Measurements from ENCODE around the gene TMOD1.

Gene TMOD1

DNA sequence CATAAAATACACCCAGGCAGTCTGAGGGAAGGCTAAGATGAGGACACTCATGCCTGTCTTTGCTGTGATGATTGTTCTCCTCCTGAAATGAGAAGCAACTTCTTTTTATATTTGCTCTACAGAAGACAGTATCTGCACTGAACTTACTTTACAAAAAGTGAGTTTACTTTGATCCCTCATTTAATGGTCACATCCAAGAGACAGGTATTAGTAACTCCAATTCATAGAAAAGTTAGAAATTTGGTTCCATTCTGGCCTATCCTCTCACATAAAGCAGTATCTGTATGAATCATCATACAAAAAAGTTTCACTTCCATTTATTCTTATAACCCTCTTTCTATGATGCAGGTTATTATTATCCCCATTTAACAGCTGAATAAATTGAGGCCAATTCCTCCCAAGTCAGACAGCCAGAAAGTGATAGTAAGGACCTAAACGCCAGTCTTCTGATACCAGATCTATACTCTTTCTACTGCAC is 116.5 kb downstream of the TMOD1 start:
- TF ChIP-seq, protein P1, sequence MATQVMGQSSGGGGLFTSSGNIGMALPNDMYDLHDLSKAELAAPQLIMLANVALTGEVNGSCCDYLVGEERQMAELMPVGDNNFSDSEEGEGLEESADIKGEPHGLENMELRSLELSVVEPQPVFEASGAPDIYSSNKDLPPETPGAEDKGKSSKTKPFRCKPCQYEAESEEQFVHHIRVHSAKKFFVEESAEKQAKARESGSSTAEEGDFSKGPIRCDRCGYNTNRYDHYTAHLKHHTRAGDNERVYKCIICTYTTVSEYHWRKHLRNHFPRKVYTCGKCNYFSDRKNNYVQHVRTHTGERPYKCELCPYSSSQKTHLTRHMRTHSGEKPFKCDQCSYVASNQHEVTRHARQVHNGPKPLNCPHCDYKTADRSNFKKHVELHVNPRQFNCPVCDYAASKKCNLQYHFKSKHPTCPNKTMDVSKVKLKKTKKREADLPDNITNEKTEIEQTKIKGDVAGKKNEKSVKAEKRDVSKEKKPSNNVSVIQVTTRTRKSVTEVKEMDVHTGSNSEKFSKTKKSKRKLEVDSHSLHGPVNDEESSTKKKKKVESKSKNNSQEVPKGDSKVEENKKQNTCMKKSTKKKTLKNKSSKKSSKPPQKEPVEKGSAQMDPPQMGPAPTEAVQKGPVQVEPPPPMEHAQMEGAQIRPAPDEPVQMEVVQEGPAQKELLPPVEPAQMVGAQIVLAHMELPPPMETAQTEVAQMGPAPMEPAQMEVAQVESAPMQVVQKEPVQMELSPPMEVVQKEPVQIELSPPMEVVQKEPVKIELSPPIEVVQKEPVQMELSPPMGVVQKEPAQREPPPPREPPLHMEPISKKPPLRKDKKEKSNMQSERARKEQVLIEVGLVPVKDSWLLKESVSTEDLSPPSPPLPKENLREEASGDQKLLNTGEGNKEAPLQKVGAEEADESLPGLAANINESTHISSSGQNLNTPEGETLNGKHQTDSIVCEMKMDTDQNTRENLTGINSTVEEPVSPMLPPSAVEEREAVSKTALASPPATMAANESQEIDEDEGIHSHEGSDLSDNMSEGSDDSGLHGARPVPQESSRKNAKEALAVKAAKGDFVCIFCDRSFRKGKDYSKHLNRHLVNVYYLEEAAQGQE (IDR thresholded peaks at IDR 0.05; ENCODE audit: insufficient read depth in 1 of 2, low read depth in 2 of 2, low read length in 2 of 2): no peak
- TF ChIP-seq TAF1 (IDR thresholded peaks at IDR 0.05; ENCODE audit: borderline replicate concordance, insufficient read depth, low read length) (no peak), POLR2AphosphoS5 (IDR thresholded peaks at IDR 0.05; ENCODE audit: low read depth, low read length) (no peak), SIN3A (IDR thresholded peaks at IDR 0.05; ENCODE audit: borderline replicate concordance, insufficient read depth, low read length) (no peak), FOXP2 (optimal IDR thresholded peaks at IDR 0.05; ENCODE audit: borderline replicate concordance, extremely low read depth, extremely low read length, insufficient read depth) (no peak)

DNA sequence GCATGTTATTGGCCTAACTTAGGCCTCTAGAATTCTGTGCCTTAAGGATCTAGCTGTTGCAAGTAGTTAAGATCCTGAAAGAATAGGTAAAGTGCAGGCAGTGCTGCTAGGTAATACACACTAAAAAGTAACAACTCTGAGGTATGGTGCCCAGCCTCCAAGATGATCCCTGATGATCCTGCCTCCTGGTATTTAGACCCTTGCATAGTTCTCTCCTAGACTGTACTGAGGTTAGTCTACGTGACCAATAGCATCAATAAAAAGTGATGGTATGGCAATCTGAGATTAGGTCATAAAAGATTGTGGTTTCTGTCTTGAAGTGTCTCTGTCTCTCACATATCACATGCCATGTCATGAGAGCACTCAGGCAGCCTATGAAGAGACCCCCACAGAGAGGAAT is 122.5 kb downstream of the TMOD1 start:
- TF ChIP-seq, protein P1 (IDR thresholded peaks at IDR 0.05; ENCODE audit: insufficient read depth in 1 of 2, low read depth in 2 of 2, low read length in 2 of 2): no peak
- TF ChIP-seq SIN3A (IDR thresholded peaks at IDR 0.05; ENCODE audit: borderline replicate concordance, insufficient read depth, low read length): no peak
- no peak for TF ChIP-seq POLR2AphosphoS5 (IDR thresholded peaks at IDR 0.05; ENCODE audit: low read depth, low read length)
- no peak for TF ChIP-seq TAF1 (IDR thresholded peaks at IDR 0.05; ENCODE audit: borderline replicate concordance, insufficient read depth, low read length)
- TF ChIP-seq FOXP2 (optimal IDR thresholded peaks at IDR 0.05; ENCODE audit: borderline replicate concordance, extremely low read depth, extremely low read length, insufficient read depth): no peak

DNA sequence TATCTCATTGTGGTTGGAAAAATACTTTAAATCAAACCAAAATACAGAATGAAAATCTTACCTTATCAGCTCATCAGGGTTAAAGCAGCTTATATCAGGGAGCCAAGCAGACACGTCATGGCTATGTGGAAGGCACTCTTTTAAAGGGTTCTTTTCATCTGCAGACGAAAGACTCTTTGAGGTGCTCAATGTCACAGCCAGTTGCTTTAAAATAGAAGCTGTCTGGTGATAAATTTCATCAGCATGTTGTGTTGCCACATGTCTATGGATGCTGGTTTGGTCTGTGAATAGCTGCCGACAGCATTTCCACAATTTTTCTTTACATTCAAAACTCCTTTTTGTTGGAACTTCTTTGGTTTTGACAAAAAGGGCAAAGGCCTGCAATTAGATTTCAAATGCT is 124.2 kb downstream of the TMOD1 start:
- TF ChIP-seq FOXP2 (optimal IDR thresholded peaks at IDR 0.05; ENCODE audit: borderline replicate concordance, extremely low read depth, extremely low read length, insufficient read depth) (no peak), POLR2AphosphoS5 (IDR thresholded peaks at IDR 0.05; ENCODE audit: low read depth, low read length) (no peak), SIN3A (IDR thresholded peaks at IDR 0.05; ENCODE audit: borderline replicate concordance, insufficient read depth, low read length) (no peak), TAF1 (IDR thresholded peaks at IDR 0.05; ENCODE audit: borderline replicate concordance, insufficient read depth, low read length) (no peak)
- TF ChIP-seq, protein P1 (IDR thresholded peaks at IDR 0.05; ENCODE audit: insufficient read depth in 1 of 2, low read depth in 2 of 2, low read length in 2 of 2): no peak

DNA sequence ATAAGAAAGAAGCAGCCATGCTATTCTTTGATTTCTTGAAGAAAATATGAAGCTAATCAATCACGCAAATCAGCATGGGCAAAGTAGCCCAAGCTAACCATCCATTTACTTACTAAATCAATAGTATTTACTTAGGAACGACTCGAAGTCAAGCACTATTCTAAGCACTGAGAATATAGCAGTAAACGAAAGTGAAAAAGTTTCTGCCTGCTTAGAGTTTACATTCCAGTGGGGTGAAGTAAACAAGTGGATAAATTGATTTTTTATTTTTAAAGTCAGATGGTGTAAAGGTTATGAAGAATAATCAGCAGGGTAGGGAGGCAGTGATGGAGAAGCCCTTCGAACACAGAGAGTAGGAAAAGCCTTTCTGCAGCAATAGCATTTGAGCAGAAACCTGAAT is 126.2 kb downstream of the TMOD1 start:
- no peak for TF ChIP-seq POLR2AphosphoS5 (IDR thresholded peaks at IDR 0.05; ENCODE audit: low read depth, low read length)
- TF ChIP-seq, protein P1 (IDR thresholded peaks at IDR 0.05; ENCODE audit: insufficient read depth in 1 of 2, low read depth in 2 of 2, low read length in 2 of 2): no peak
- TF ChIP-seq SIN3A (IDR thresholded peaks at IDR 0.05; ENCODE audit: borderline replicate concordance, insufficient read depth, low read length): no peak
- no peak for TF ChIP-seq FOXP2 (optimal IDR thresholded peaks at IDR 0.05; ENCODE audit: borderline replicate concordance, extremely low read depth, extremely low read length, insufficient read depth)
- TF ChIP-seq TAF1 (IDR thresholded peaks at IDR 0.05; ENCODE audit: borderline replicate concordance, insufficient read depth, low read length): no peak

DNA sequence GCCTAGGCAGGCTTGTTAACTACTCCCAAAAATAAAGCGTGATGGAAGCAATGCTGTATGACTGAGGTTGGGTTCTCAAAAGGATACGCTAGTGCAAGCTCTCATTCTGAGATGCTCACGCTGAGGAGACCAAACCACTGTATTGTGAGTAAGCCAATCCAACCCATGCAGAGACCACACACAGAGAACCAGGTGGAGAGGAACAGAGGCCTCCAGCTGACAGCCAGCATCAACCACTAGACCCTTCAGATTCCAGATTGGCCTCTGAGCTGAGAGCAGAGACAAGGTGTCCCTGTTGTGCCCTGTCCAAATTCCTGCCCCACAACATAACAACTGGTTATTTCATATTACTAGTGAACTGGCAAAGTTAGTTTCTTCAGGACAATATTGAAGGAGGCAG is 127.2 kb downstream of the TMOD1 start:
- TF ChIP-seq TAF1 (IDR thresholded peaks at IDR 0.05; ENCODE audit: borderline replicate concordance, insufficient read depth, low read length) (no peak), POLR2AphosphoS5 (IDR thresholded peaks at IDR 0.05; ENCODE audit: low read depth, low read length) (no peak), FOXP2 (optimal IDR thresholded peaks at IDR 0.05; ENCODE audit: borderline replicate concordance, extremely low read depth, extremely low read length, insufficient read depth) (no peak), SIN3A (IDR thresholded peaks at IDR 0.05; ENCODE audit: borderline replicate concordance, insufficient read depth, low read length) (no peak)
- TF ChIP-seq, protein P1 (IDR thresholded peaks at IDR 0.05; ENCODE audit: insufficient read depth in 1 of 2, low read depth in 2 of 2, low read length in 2 of 2): no peak

Measured in PFSK-1 (cell line).